NCI-H446 (cell line): Measurements from ENCODE around the gene CELF2.

Experiments
- DNase-seq, 2 experiments: peaks; one replicate each; lab custom pipeline; 2025; lab: John Stamatoyannopoulos, UW

Gene CELF2

DNA sequence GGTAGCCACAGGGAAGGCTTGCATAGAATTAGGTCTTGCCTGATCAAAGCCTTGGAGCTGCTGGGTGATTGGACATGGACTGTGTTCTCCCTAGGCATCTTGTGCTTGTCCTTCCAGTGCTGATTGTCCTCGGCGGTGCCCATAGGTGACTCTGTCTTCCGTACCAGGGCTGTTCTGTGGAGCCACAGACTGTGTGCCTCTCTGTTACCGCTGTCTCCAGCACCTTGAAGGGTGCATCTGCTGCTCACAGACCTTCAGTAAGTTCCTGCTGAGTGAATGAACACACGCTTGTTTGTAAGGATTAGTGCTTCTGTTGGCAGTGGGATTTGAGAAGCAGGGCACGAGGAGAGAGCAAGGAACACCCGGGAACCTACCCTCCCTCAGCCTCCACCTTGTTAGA lies 116.7 kb downstream of the CELF2 start:
- no peak for DNase-seq

GRCh38 chr10:11135709-11136108 lies 118.0 kb downstream of the CELF2 start:
- DNase-seq = no peak

DNA sequence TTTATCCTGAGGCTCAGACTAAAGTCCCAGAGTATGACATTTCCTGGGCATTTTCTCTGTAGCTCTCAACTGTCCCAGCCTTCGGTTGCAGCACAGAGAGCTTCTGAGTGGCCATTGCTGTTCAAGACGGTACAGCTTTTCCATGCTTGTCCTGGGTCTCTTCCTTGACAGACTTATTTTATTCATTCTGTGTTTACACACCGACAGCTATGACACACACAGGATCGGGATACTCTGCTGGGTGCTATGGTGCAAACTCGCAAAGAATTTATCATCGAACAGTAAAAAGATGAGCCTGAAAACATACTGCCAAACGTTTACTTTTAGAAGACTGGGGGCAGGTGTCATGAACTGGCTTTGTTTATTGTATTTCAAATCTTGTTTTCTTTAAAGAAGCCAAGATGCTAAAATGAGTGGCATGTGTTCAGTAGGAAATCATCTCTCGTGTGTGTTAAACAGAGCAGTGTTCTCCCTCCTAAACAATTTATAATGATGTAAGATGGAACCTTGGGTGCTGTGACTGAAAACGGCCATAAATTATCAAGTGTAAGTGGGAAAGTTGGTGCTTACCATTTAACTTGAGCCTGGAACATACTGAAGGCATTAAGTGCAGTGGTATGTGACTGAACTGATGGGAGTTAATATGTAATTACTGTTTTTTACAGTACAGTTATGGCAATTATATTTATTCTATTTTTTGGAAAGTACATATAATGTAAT lies 120.8 kb downstream of the CELF2 start:
- no peak for DNase-seq

DNA sequence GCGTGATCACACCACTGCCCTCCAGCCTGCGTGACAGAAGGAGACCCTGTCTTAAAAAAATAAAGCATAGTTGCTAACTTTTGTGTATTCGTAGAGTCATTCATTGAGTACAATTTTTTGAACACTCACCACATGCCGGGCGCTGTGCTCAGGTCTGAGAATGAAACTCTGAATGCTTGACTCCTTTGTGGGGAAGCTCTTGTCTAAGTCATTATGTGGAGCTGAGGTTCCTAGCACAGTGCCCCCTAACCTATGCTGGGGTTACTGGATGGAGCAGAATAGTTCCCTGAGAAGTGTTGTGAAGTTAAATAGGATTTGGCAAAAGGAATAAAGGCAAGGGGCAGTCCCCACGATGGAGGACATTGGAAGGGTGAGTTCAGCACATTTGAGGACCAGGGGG lies 123.3 kb downstream of the CELF2 start:
- DNase-seq = no peak

DNA sequence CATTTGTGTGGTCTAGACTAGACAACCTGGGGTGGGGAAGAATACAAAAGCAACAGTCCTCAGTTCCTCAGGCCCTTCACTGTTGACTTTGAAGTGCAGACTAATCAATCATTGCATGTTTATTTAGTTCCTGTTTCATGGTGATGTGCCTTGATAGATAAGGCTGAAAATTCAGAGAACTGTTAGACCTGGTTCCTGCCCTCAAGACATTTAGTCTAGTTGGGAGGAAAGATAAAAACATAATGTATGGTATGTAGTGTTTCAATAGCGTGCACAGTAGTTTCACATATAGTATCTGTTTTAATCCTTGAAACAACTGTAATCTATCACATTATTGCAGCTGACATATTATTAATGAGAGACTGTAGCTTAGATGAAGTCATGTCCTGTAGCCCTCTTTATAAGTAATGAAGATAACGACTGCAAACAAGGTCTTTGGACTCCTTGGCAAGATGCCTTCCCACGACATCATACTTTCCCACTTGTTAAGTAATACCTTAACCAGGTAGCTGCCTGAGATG lies 124.0 kb downstream of the CELF2 start:
- DNase-seq = no peak

GRCh38 chr10:11142777-11143176 lies 125.1 kb downstream of the CELF2 start:
- DNase-seq = no peak

GRCh38 chr10:11143242-11143641 lies 125.6 kb downstream of the CELF2 start:
- no peak for DNase-seq

GRCh38 chr10:11144626-11145494 lies 127.2 kb downstream of the CELF2 start:
- DNase-seq = no peak

DNA sequence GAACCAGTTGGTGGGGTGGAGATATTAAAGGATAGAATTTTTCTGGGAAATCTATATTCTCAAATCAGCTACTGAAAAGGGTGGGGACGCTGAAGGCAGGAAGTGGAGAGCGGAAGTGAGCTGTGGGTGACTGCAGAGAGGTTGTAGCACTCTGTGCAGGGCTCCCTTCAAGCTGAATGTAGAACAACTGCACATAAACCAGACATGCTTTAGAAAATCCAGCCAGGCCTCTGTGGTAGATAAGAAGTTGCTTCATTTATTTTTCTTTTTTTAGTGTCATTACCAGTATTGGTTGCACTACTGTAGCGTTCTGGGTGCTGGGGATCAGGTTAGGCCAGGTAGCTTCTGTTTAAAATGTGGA lies 127.8 kb downstream of the CELF2 start:
- no peak for DNase-seq

DNA sequence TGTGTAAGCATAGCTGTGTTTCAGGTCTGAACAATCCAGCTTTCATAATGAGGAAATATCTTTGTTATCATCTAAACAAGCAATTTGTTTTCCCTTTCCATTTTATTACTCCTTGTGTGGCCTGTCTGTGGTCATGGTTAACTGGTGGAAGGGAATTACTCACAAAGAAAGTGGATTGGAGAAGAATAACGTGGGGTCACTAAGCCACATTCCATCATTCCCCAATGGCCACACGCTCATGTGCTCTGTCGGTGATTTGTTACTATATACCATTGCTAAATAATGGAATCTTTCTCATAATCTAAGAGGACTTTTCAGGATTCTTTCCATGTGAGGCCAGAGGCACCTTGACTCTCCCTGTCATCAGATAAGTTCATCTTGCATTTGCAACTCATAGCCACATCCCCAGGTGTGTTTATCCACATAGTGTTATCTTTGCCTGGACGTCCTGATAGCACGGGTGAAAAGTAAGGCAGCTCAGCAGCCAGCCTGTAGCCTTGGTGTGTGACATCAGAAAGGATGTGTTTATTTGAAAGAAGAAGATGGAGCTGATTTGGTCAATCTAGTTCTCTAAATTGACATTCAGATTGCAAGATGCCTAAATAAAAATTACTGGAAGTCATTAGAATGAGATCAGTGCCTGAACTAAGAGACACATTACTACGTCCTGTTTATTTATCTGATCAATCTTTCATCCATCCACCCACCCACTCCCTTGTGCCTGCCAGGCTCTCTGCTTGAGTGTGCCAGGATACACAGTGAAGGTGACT lies 128.9 kb downstream of the CELF2 start:
- DNase-seq = no peak

DNA sequence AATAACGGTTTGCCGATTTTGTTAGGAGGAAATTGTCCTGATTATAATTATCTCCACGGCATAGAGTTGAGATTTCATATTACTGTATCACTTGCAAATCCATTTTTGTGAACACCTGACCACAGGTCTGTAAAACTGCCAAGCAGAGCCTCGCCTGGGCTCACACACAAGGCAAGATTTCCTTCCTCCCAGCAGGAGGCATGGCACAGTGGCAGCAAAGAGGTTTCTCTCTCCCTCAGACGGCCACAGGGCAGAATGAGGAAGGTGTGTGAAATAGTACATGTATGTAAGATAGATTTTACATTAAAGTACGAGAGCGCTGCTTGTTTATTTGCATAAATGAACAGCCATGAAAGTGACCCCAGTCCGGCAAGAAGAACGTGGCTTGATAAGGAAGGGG lies 130.1 kb downstream of the CELF2 start:
- DNase-seq = no peak

DNA sequence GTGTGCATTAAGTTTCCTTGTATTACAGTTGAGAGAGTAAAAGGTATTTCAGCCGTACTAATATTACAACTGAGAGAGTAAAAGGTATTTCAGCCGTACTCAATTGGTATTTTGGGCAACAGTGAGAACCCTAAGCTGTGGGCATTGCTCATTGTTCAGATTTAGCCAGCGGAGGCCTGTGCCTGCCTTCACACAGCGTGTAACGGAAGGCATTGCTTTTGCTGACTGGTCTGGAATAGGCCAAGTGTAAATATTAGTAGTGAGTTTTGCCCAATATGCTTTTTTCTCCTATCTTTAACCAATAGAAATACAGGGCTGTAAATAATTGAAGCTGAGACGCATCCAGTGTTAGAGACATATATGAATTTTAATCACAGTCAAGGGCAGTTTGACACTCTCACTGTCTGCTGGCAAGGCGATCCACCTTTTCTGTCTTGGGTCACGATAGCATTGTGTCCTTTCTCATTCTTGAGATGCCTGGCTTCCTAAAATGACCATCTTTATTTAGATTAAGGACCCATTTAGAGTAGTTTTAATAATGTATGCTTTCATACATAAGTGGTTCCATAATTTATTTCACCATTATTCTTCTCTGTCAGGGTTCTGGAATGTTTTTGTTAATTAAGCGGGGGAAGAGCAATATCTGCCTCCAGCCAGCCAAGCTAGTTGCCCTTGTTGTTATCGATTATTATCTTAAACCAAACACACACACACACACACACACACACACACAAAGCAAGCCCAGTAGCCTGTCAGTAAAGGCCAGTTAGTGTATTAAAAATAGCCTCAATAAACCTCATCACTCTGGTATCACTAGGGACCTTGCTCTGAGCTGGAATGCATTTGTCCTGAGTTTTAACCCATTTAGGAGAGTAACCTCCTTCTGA lies 130.7 kb downstream of the CELF2 start:
- DNase-seq = no peak

- DNase-seq = no peak
Measured at GRCh38 chr10:11149807-11150141, 132.1 kb downstream of the CELF2 start.

- no peak for DNase-seq
Measured at GRCh38 chr10:11150231-11150731, 132.6 kb downstream of the CELF2 start.

- DNase-seq = no peak
Measured at GRCh38 chr10:11150879-11151415, 133.3 kb downstream of the CELF2 start.

DNA sequence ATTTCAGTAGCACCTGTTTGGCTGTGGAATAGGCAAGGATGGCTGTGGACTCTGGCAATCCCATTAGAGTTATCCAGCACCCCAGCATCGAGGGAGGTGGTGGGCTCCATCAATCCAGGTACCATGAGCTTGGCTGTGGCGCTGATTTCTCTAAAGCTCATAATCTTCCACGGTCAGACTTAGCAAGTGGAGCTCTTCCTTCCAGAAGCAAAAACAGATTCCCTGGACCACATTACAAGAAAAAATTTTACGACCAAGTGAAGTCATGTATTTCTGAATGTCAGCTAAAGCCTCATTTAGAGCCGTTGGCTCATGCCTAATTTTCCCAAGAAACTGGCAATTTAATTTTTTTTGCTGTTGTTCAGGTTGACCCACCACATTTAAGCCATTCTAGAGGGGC lies 135.1 kb downstream of the CELF2 start:
- no peak for DNase-seq

GRCh38 chr10:11153245-11153644 lies 135.6 kb downstream of the CELF2 start:
- DNase-seq = no peak

GRCh38 chr10:11153766-11154165 lies 136.1 kb downstream of the CELF2 start:
- DNase-seq = peak; percentile 23 to 66

GRCh38 chr10:11154333-11154732 lies 136.7 kb downstream of the CELF2 start:
- no peak for DNase-seq

DNA sequence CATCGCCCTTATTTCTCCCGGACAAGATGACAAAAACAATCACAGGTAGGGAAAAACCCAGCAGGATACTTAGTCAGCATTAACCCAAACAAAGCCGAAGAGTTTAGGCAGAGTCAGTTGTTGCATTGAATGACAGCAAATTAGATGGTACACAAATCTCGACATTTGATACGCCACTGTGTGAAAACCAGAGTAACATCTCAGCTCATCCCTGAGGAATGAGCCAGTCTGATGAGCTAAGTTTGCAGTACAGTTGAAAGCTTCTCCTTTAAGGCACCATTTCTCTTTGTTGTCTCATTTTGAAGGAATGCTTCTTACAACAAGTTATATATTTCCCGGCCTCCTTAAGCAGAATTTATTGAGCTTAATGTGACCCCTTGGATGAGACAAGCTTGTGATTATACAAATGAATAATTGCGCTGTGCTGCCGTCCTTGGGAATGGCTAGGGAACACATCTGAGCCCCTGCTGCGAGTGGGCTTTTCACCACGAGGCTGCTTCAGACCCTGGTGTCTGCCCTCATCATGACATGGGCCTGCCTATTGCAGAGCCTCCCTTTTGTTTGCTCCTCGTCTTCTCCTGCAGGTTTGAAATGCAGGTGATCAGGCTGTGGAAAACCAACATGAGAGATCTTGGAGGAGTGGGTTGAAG lies 137.3 kb downstream of the CELF2 start:
- DNase-seq = no peak

- no peak for DNase-seq
Measured at GRCh38 chr10:11156480-11156879, 138.8 kb downstream of the CELF2 start.
